GM06990 (cell line): ENCODE measurements around the gene CHCHD6.

Source experiments
- DNase-seq: peaks from one replicate; pipeline ENCODE4 v3.0.0-alpha.2; 2011; ENCODE audit not compliant: insufficient read length; ENCODE audit errors: extremely low read depth
- H3K27me3 ChIP-seq: replicated peaks from 2 replicates; pipeline ENCODE4 v1.6.0; 2011; ENCODE audit warnings: low read length; ENCODE audit not compliant: control insufficient read depth, insufficient read depth
- H3K36me3 ChIP-seq: 2 replicates; pipeline ENCODE4 v1.5.1; 2011; ENCODE audit warnings: low read length; ENCODE audit not compliant: control insufficient read depth, insufficient read depth
- H3K4me3 ChIP-seq: replicated peaks from 2 replicates; pipeline ENCODE4 v1.5.1; 2011; ENCODE audit warnings: low read depth, mild to moderate bottlenecking, control low read depth, low read length
- TF ChIP-seq, protein P1 (sequence below): IDR thresholded peaks from 2 replicates; pipeline ENCODE4 v1.5.1; 2011; ENCODE audit warnings: low read length, control low read depth, mild to moderate bottlenecking, inconsistent platforms; ENCODE audit not compliant: insufficient read depth, poor library complexity, severe bottlenecking

Gene CHCHD6

DNA sequence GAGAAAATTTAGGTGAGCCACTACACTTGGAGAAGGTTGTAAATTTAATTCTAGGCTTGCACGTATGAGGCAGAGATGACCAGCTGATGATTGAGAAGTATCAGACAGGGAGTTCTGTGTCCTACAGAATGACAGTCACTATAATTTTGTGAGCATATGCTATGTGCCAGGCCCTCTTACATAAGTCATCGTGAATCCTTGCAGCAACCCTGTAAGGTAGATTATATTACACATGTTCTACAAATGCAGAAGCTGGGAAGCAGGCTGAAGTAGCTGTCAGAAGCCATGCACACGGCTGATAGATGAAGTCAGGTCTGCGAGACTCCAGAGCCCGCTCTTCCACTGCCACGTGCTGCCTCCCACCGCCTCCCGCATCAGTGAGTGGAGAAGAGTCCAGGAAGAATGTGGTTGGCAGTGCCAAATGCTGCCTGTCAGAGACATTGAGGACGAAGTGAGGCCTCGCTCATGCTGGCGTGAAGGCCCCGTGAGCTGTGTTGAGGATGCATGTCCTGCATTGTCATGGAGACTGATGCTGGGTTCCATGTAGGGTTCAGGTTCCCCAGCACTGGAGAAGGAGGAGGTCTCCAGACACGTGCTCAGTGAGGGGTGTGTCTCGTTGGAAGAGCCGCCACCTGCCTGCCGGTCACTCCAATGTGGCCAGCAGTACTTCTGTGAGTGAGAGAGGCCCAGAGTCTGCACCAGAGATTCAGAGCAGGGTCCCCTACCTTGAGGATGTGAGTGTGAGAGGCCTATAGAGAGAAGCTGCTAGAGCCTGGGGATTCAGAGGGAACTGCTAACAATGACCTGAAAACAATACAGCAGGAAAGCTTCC is 155.6 kb downstream of the CHCHD6 start:
- Histone ChIP-seq H3K4me3 (no peak overlapping the region), H3K27me3 (no peaks in the 10 kb centered on the region), H3K36me3 (no peaks in the 10 kb centered on the region)
- DNase-seq: no peak
- TF ChIP-seq, protein P1, sequence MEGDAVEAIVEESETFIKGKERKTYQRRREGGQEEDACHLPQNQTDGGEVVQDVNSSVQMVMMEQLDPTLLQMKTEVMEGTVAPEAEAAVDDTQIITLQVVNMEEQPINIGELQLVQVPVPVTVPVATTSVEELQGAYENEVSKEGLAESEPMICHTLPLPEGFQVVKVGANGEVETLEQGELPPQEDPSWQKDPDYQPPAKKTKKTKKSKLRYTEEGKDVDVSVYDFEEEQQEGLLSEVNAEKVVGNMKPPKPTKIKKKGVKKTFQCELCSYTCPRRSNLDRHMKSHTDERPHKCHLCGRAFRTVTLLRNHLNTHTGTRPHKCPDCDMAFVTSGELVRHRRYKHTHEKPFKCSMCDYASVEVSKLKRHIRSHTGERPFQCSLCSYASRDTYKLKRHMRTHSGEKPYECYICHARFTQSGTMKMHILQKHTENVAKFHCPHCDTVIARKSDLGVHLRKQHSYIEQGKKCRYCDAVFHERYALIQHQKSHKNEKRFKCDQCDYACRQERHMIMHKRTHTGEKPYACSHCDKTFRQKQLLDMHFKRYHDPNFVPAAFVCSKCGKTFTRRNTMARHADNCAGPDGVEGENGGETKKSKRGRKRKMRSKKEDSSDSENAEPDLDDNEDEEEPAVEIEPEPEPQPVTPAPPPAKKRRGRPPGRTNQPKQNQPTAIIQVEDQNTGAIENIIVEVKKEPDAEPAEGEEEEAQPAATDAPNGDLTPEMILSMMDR: no peak

DNA sequence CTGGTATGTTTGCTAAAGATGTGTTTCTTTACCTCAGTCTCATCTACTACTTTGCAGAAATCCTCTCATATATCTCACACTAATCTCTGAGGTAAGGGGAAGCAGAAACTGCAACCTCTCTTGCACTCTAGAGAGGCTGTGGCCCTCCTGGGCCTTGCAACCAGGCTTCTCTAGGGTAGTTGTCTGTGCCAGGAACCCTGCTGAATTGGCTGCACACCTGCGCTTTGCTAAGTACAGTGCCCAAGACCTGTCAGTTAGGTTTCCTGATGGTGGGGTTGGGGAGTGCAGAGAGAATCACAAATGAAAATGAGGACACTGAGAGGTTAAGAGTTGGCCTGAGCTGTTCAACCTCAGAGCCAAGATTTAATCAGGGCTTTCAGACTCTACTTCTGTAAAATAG is 161.7 kb downstream of the CHCHD6 start:
- Histone ChIP-seq H3K4me3 (no peak overlapping the region), H3K27me3 (no peaks in the 10 kb centered on the region), H3K36me3 (no peaks in the 10 kb centered on the region)
- no peak for DNase-seq
- TF ChIP-seq, protein P1: no peak

DNA sequence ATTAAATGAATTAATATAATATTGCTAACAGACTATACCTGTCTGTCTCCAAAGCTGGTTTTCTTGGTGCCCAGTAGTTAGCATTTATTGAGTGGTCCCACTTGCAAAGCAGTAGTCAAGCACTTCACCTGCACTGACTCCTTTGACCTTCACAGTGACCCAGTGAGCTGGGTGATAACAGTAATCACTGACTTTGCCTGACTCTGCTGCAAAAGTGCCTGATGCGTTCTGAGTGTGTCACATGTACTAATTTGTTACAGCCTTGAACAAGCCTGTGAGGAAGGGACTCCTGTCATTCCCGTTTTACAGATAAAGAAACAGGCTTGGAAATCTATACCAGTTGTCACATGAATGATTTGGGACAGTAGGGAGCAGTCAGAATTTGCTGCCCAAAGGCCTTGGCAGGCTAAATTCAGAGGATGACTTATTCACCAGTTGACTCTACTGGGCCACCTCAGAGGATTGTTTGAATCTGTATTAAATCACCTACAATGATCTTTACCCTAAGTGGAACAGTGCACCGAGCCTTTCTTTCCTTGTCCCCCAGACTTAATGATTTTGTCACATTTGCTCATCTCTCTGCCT is 162.2 kb downstream of the CHCHD6 start:
- Histone ChIP-seq H3K36me3 (no peaks in the 10 kb centered on the region), H3K4me3 (no peak overlapping the region), H3K27me3 (no peaks in the 10 kb centered on the region)
- TF ChIP-seq, protein P1: no peak
- DNase-seq: no peak

DNA sequence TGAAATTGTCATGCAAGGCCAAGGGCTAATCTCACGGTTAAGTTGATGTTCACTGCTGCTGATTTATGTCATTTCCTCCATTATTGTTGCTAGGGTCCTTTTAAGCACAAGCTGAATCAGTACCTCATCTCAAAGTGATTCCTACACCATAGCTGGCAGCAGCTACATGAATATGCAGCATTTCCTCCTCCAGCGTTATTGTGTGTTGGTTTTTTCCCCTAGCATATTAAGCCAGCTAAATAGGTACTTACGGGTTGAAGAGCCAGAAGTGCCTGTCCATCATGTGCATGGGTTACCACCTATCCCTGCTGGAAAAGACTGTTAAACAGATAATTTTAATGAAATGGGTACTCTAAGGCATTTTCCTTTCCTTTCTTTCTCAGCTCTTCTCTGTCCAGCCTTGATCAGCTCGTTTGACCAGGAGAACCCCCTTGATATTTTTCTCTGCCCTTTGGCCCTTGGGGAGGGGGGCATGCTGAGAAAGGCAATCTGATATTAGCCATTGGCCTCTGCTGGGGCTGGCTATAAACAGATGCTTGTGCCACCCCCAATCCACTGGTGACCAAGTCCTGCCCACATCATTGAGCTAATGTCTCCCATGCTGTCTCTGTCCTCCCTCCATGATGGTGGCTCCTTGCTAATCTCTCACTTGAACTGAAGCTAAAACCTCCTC is 163.3 kb downstream of the CHCHD6 start:
- Histone ChIP-seq H3K27me3 (no peaks in the 10 kb centered on the region), H3K4me3 (no peak overlapping the region), H3K36me3 (no peaks in the 10 kb centered on the region)
- TF ChIP-seq, protein P1: no peak
- no peak for DNase-seq

DNA sequence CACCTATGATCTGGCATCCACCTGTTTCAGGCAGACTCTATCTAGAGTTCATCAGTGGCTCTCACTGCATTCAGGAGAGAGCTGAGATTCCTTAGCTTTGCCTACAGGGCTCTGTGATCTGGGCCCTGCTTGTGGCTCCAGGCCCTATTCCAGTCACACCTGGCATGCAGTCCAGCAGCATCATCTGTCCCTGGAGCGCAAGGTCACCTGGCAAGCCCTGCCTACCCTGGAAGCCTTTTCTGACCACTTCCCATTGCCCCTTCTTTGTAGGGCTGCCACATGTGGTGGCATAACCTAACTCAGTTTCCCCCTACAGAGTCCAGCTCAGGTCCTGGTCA is 163.8 kb downstream of the CHCHD6 start:
- Histone ChIP-seq H3K4me3 (no peak overlapping the region), H3K36me3 (no peaks in the 10 kb centered on the region; the same call in 1 of the 2 replicates), H3K27me3 (no peaks in the 10 kb centered on the region)
- no peak for DNase-seq
- TF ChIP-seq, protein P1: no peak
